Nephron (organoid): ENCODE data around the gene KLHDC4.
"Not testable (repeated sequence)": the region's sequence is repeated elsewhere in the genome, so short reads cannot be mapped to it uniquely, and the experiment has no call there.

Source experiments
- H3K27ac Mint-ChIP-seq, 3 experiments: 2 replicates each; pipeline ENCODE4 v1.8.0; 2020; ENCODE audit warnings: mixed read lengths in 3 of 3, mild to moderate bottlenecking in 2 of 3, moderate library complexity in 1 of 3
- H3K27me3 Mint-ChIP-seq: 2 replicates; pipeline ENCODE4 v1.8.0; 2021; ENCODE audit warnings: low read depth, mild to moderate bottlenecking, moderate library complexity, mixed read lengths
- H3K36me3 Mint-ChIP-seq: 2 replicates; pipeline ENCODE4 v1.8.0; 2020; ENCODE audit warnings: low read depth, mixed read lengths
- H3K4me1 Mint-ChIP-seq: 2 replicates; pipeline ENCODE4 v1.8.0; 2020; ENCODE audit warnings: mixed read lengths
- H3K4me3 Mint-ChIP-seq, 3 experiments: 2 replicates each; pipeline ENCODE4 v1.8.0; 2020; ENCODE audit warnings: mild to moderate bottlenecking in 3 of 3, mixed read lengths in 3 of 3, moderate library complexity in 2 of 3
- H3K9me3 Mint-ChIP-seq: 2 replicates; pipeline ENCODE4 v1.8.0; 2020; ENCODE audit warnings: mixed read lengths
- CTCF ChIP-seq, 3 experiments: fragments of 200-600 bp; sonication (generic); IDR thresholded peaks; one replicate each; pipeline ENCODE4 v1.5.0; 2021; ENCODE audit warnings: antibody characterized with exemption in 3 of 3; ENCODE audit not compliant: unreplicated experiment in 3 of 3

Gene KLHDC4

DNA sequence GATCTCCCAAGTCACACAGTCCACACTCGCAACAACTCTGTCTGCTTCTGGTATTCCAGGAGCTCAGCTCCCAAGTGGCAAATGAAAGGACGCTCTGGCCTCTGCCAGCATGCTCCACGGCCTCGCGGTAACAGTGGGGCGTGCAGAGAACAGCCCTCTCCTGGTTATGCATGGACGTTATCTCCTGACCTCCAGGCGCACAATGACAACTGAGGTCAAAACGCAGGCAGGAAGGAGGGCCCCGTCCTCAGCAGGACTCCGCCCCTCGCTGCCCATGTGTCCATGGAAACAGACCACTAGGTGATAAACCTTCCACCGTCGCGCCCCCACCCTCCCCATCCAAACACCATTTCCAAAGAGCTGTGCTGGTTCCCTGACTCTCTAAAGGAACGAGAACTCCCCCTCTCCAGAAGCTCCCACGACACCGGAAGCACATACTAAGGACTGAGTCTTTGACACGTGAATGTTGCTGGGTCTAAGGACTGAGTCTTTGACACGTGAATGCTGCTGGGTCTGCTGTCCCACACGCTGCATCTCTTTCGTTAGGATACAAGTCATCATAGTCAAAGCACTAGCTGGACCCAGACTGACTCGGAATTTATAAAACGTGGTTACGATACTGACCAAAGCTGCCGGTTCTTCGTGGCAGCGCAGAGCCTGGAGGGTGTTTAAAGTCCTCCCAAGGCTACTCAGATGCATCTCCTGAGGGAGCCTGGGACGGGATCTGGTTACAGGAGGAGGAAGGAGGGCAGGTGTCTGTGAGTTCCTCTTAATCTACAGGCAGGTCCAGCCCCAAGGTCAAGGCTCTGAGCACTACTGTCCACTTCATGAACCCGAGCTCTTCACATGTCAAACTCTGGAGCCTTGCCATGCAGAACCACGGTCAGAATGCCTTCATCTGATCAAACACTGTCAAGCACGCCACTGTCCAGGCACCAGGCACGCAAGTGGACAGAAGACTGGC is 43.9 kb downstream of the KLHDC4 start:
- Mint-ChIP-seq H3K4me3 (no peak overlapping the region), H3K27ac (no peak overlapping the region), H3K9me3 (no peaks in the 10 kb centered on the region), H3K4me1 (peaks cover 31% of the 10 kb centered on the region), H3K27me3 (peaks cover 11% of the 10 kb centered on the region), H3K36me3 (peaks cover 71% of the 10 kb centered on the region)
- no peak for TF ChIP-seq CTCF (IDR thresholded peaks at IDR 0.05; ENCODE audit: unreplicated experiment in 3 of 3)

- TF ChIP-seq CTCF (IDR thresholded peaks at IDR 0.05; ENCODE audit: unreplicated experiment in 3 of 3): no peak
- H3K36me3 Mint-ChIP-seq: peaks cover 66% of the 10 kb centered on the region
- H3K4me1 Mint-ChIP-seq: peaks cover 29% of the 10 kb centered on the region
- H3K9me3 Mint-ChIP-seq: no peaks in the 10 kb centered on the region
- H3K4me3 Mint-ChIP-seq: no peak overlapping the region
- H3K27ac Mint-ChIP-seq: no peak overlapping the region
- peaks cover 8% of the 10 kb centered on the region for H3K27me3 Mint-ChIP-seq
These were observed 45.3 kb downstream of the KLHDC4 start for GRCh38 chr16:87720446-87720845.

DNA sequence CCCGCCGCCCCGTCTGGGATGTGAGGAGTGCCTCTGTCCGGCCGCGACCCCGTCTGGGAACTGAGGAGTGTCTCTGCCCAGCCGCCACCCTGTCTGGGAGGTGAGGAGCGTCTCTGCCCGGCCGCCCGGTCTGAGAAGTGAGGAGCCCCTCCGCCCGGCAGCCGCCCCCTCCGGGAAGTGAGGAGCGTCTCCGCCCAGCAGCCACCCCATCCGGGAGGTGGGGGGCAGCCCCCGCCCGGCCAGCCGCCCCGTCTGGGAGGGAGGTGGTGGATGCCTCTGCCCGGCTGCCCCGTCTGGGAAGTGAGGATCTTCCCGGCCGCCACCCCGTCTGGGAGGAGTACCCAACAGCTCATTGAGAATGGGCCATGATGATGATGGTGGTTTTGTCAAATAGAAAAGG is 47.0 kb downstream of the KLHDC4 start:
- H3K4me3 Mint-ChIP-seq, H3K9me3 Mint-ChIP-seq, H3K27ac Mint-ChIP-seq, H3K27me3 Mint-ChIP-seq: not testable (repeated sequence)
- H3K4me1 Mint-ChIP-seq: peaks cover 19% of the 10 kb centered on the region
- H3K36me3 Mint-ChIP-seq: peaks cover 63% of the 10 kb centered on the region

DNA sequence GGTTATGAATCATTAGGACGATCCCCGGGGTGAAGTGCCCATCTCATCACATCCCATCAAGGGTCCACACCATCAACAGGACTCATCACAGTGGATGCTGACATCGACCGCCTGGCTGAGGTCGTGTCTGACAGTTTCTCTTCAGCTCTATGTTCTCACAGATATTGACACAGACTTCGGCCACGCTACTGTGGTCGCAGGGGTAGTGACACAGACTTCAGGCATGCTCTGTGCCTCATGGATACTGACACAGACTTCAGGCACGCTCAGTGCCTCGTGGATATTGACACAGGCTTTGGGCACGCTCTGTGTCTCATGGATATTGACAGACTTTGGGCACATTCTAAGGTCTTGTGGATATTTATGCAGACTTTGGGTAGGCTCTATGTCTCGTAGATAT is 50.1 kb downstream of the KLHDC4 start:
- TF ChIP-seq CTCF (IDR thresholded peaks at IDR 0.05; ENCODE audit: unreplicated experiment in 3 of 3): no peak
- Mint-ChIP-seq H3K27ac (no peak overlapping the region), H3K27me3 (no peaks in the 10 kb centered on the region), H3K9me3 (no peaks in the 10 kb centered on the region), H3K4me3 (no peak overlapping the region), H3K36me3 (peaks cover 42% of the 10 kb centered on the region), H3K4me1 (no peaks in the 10 kb centered on the region)

DNA sequence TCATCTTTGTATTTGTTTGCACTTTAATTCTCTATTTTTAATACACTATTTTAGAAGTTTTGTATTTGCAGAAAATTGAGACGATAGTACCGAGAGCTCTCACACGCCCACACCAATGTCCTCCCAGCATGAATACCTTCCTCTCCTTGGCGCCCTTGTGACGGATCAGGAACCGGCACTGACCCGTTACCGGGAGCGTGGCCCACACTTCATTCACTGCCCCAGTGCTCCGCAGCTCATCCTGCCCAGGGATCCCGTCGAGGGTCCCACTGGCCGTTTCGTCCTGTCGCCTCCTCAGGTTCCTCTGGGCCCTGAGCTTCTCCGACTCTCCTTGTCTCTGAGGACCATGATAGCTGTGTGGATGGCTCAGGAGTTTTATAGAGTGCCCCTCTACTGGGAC is 50.6 kb downstream of the KLHDC4 start:
- TF ChIP-seq CTCF (IDR thresholded peaks at IDR 0.05; ENCODE audit: unreplicated experiment in 3 of 3): no peak
- no peak overlapping the region for H3K4me3 Mint-ChIP-seq
- no peaks in the 10 kb centered on the region for H3K27me3 Mint-ChIP-seq
- no peaks in the 10 kb centered on the region for H3K4me1 Mint-ChIP-seq
- H3K27ac Mint-ChIP-seq: no peak overlapping the region
- H3K9me3 Mint-ChIP-seq: no peaks in the 10 kb centered on the region
- H3K36me3 Mint-ChIP-seq: peaks cover 40% of the 10 kb centered on the region

GRCh38 chr16:87713451-87714229 is 52.1 kb downstream of the KLHDC4 start:
- Mint-ChIP-seq H3K4me1 (no peaks in the 10 kb centered on the region), H3K27ac (no peak overlapping the region), H3K27me3 (no peaks in the 10 kb centered on the region), H3K9me3 (no peaks in the 10 kb centered on the region), H3K36me3 (peaks cover 28% of the 10 kb centered on the region), H3K4me3 (no peak overlapping the region)
- no peak for TF ChIP-seq CTCF (IDR thresholded peaks at IDR 0.05; ENCODE audit: unreplicated experiment in 3 of 3)
